Measurements from ENCODE around the gene IFT88. TPM values are rescaled to one million over a fixed set of nuclear protein-coding genes. Genes with fewer than 3 reads are reported as not detected.
A peak's percentile ranks its signal among the peaks of the same experiment; 100 is the strongest.

Gene IFT88
- polyA plus RNA-seq, 5 donors = 32.4 to 42.4 (median 34.1) TPM

- no peak for DNase-seq
These were observed 7.1 kb upstream of the IFT88 start for GRCh38 chr13:20559659-20560356.

DNA sequence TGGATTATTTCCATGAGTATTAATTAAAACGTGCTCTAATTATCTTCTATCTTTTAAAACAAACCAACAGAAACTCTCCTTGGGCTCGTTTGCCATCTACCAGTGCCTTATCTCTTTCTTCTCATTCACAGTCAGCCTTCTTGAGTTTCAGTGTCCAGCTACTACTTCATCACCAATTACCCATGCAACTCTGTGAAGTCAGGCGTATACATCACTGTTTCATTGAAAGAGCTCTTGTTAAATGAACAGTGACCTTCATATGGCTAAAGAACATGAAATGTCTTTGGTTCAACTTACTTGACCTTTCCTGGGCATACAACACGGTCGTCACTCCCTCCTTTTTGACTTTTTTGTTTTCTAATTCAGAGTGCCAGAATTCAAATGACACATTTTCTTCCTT, 5.2 kb upstream of the IFT88 start:
- DNase-seq = no peak

- DNase-seq = no peak
These were observed 1.7 kb upstream of the IFT88 start for GRCh38 chr13:20565115-20565736.

- peak in 1 of 2 donors; percentile 84 for DNase-seq
These were observed 474 bp upstream of the IFT88 start for GRCh38 chr13:20566468-20566897.

GRCh38 chr13:20567881-20568528, 1.0 kb downstream of the IFT88 start:
- DNase-seq = peak in 1 of 2 donors; percentile 26

DNA sequence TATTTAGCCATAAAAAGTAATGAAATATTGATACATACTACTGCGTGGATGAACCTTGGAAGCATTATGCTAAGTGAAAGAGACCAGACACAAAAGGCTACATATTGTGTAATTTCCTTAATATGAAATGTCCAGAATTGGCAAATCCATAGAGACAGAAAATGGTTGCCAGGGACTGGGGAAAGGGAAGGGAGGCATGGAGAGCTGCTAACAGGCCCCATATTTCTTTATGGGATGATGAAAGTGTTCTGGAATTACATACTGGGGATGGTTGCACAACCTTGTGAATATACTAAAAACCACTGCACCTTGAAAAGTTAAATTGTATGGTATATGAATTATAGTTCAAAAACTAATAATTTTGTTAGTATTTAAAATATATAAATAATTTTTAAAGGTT, 3.6 kb downstream of the IFT88 start:
- DNase-seq = no peak

DNA sequence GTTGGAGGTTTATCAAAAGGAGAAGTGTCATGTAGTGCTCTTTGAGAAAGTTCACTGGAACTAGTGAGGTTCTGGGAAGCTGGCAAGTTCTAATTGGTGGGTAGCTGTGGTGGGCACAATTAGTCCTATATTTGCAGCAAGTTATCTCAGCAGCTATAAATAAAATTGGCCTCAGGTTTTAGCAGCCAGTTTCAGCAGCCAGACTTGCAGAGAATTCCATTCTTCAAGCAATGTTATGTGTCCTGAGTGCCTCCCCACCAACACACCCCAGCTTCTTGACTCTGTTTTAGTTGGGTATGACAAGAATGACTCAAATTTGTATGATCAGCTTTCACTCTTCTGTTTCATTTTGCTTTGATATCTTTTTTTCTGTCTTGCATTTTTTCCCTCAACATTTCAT, 4.7 kb downstream of the IFT88 start:
- DNase-seq = no peak

DNA sequence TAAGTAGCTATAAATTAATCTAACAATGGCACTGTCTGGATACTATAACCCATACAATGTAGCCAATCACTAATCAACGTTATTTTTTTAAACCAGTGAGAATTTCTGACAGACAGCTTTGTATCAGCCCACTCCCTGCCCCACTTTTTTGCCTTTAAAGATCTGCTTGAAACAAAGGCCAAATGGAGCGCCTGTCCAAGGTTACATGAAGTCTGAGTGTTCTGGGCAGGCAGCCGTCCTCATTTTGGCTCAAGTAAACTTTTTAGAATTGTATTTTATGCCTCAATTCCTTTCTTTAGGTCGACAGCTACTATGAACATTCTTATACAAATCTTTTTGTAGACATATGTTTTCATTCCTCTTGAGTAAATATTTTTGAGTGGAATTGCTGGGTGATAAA, 6.2 kb downstream of the IFT88 start:
- no peak for DNase-seq

DNA sequence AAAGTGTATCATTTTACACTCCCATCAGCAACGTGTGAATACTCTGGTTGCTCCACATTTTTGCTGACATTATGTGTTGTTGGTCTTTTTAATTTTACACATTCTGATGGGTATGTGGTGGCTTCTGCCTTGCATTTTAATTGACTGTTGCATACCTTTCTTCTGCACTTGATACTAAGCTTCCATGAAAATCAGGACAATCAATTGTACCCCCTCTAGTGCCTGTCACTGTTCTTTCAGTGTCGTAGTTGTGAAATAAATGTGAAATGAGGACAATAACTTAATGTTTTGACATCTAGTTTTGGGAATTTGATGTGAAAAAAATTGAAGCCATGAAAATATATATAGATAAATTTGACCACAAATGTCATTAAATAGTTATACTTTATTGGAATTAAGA, 6.7 kb downstream of the IFT88 start:
- DNase-seq = no peak

GRCh38 chr13:20579191-20579590, 12.2 kb downstream of the IFT88 start:
- no peak for DNase-seq

DNA sequence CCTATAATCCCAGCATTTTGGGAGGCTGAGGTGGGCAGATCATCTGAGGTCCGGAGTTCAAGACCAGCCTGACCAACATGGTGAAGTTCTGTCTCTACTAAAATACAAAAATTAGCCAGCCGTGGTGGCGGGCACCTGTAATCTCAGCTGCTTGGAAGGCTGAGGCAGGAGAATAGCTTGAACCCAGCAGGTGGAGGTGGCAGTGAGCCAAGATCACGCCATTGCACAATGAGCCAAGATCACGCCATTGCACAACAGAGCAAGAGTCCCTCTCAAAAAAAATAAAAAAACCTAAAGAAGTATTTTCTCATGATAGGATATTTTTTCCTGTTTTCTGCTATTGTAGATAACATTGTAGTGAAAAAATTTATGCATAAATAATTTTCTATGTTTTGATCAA, 13.3 kb downstream of the IFT88 start:
- no peak for DNase-seq

DNA sequence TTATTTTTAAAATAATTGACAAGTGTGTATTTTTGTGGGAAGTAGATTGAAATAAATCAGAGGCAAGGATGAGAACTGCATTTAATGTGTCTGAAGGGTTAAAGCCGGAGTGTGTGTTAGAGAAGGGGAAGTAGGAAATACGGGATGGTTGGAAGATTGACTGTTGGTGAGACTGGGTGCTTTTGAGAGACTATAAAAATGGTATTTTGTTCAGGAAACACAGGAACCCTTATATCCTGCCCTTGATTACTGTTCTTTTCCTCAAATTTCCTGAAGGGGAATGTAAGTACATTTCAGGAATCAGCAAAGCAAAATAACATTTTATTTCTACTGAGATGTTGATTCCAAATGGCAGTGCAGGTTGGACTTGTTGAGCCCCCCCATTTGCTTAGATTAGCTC, 15.1 kb downstream of the IFT88 start:
- DNase-seq = no peak

GRCh38 chr13:20583803-20584293, 16.9 kb downstream of the IFT88 start:
- no peak for DNase-seq

- DNase-seq = no peak
These were observed 18.4 kb downstream of the IFT88 start for GRCh38 chr13:20585371-20585770.

DNA sequence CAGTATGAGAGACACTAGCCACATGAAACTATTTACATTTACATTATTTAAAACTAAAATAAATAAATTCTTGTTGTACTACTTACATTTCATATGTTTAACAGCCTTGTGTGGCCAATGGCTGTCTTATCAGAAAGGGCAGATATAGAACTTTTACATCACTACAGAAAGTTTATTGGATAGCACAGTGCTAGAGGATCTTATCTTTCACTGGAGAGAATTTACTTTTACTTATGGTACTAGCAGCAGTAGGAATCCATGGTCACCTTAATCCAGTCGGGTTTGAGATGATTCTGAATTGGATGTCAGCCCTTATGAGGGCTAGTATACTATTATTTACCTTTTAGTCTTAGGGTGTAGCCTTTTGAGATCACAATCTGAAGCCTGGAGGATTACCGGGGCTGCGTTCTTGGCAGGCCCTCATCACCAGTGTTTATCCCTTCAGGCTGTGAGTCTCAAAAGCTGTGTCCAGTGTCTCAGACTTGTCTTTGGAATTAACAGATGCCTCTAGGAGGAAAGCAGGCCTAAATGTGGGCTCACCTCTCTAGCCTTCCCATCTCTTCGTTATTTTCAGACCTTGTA, 21.7 kb downstream of the IFT88 start:
- no peak for DNase-seq

DNA sequence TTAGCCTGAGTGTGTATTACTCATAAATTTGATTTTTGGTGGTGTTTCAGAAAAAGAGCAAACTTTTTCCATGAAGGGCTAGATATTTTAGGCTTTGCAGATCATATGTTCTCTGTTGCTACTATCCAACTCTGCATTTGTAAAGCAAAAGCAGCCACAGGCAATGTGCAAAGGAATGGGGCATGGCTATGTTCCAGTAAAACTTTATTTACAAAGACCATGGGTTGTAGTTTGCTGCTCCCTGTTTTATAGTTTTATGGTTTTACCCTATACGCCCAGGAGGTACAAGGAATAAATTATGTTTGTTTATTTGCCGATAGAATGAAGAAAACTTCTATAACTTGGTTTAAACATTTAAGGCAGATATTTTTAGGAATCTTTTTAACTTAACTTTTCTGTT, 23.6 kb downstream of the IFT88 start:
- no peak for DNase-seq

GRCh38 chr13:20592606-20593005, 25.6 kb downstream of the IFT88 start:
- DNase-seq = no peak

GRCh38 chr13:20594280-20594679, 27.3 kb downstream of the IFT88 start:
- no peak for DNase-seq

- DNase-seq = no peak
These were observed 40.1 kb downstream of the IFT88 start for GRCh38 chr13:20607015-20607414.

- DNase-seq = no peak
These were observed 41.6 kb downstream of the IFT88 start for GRCh38 chr13:20608438-20609020.

DNA sequence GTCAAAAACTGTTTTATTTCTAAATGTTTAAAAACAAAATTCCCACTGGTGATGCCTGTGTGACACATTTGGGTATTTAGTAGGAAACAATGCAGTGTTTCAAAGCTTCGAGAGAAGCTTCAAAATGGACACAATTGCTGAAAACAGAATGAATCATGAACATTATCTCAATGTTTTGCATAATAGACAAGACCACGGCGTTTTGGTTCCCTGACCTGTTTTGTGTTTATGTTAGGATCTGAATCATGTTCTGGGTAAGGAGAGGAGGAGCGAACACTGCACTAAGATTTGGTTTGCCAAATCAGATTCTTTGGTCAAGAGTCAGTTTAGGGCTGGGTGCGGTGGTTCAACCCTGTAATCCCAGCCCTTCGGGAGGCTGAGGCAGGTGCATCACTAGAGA, 42.2 kb downstream of the IFT88 start:
- DNase-seq = no peak

DNA sequence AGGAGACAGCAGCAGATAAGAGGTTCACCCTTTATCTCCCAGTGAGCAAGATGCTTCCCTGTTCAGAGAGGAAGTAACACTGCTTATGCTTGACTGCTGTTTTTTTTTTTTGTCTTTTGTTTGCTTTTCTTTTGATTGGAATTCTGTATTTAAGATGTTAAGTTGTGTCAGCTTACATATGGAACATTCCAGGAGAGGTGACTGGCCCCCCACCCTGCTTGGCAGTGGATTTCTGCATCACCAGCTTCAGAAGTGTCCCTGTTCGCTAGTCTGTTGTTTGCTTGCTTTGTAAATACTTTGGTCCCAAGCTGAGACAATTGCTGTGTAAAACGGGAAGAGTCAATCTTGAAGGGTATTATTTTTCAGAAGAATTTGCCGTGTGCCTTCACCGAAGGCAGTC, 43.0 kb downstream of the IFT88 start:
- DNase-seq = no peak

All from right lung (tissue), 5 donors.